Measurements from ENCODE around the gene GALNT7.

GALNT7 gene

DNA sequence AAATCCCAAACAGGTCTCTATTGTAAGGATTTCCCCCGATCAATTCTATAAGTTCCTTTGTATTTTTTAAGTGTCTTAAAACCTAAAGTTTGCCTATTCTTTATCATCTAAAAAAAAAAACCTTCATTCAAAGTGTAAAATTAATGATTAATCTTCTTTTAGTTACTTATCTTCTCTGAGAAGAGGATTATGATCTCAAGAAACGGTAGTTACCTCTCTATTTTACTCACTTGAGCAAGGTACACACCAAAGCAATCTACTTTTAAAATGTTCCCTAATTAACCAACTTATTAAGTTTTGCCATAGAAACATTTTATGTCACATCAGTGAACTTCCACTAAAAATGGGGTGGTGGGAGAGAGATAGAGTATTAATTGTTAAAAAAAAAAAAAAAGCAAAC, 15.2 kb upstream of the GALNT7 start:
- Histone ChIP-seq H3K4me3 (ENCODE audit: insufficient read depth, low read length, poor library complexity, severe bottlenecking) (no peak overlapping the region), H3K27me3 (ENCODE audit: low read length) (no peaks in the 10 kb centered on the region)
- no peak for TF ChIP-seq EZH2phosphoT487 (conservative IDR thresholded peaks at IDR 0.05; ENCODE audit: low read length)
- TF ChIP-seq, protein P1, sequence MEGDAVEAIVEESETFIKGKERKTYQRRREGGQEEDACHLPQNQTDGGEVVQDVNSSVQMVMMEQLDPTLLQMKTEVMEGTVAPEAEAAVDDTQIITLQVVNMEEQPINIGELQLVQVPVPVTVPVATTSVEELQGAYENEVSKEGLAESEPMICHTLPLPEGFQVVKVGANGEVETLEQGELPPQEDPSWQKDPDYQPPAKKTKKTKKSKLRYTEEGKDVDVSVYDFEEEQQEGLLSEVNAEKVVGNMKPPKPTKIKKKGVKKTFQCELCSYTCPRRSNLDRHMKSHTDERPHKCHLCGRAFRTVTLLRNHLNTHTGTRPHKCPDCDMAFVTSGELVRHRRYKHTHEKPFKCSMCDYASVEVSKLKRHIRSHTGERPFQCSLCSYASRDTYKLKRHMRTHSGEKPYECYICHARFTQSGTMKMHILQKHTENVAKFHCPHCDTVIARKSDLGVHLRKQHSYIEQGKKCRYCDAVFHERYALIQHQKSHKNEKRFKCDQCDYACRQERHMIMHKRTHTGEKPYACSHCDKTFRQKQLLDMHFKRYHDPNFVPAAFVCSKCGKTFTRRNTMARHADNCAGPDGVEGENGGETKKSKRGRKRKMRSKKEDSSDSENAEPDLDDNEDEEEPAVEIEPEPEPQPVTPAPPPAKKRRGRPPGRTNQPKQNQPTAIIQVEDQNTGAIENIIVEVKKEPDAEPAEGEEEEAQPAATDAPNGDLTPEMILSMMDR (IDR thresholded peaks at IDR 0.05; ENCODE audit: insufficient read depth, low read length, poor library complexity, severe bottlenecking) = no peak

DNA sequence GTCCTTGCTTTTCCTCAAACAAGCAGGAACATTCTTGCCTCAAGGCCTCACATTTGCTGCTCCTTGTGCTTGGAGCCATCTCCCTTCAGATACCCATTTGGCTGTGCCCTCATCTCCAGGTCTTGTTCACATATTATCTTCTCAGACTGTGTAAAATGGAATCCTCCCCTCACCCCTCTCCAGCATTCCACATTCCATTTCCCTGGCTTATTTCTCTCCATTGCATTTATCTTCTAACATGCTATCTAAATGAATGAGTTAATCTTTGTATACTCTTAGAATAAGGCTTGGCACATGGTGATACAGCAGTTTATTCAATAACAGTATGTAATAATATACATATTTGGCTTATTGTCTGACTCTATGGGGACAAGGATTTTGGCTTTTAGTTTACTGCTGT, 8.8 kb upstream of the GALNT7 start:
- Histone ChIP-seq H3K27me3 (ENCODE audit: low read length) (no peaks in the 10 kb centered on the region), H3K79me2 (ENCODE audit: insufficient read depth, low read length) (no peaks in the 10 kb centered on the region), H4K20me1 (ENCODE audit: low read depth, low read length) (no peaks in the 10 kb centered on the region), H3K9me2 (replicated peaks; ENCODE audit: insufficient read depth, low read length) (no peaks in the 10 kb centered on the region), H3K9me3 (ENCODE audit: insufficient read depth, low read length) (no peaks in the 10 kb centered on the region), H3F3A (ENCODE audit: insufficient read depth) (no peaks in the 10 kb centered on the region), H3K4me2 (ENCODE audit: low read depth, low read length, poor library complexity, severe bottlenecking) (no peak overlapping the region), H2AFZ (ENCODE audit: low read depth, low read length, severe bottlenecking) (no peak overlapping the region), H3K4me3 (ENCODE audit: insufficient read depth, low read length, poor library complexity, severe bottlenecking) (no peak overlapping the region), H3K27ac (ENCODE audit: low read depth, low read length) (no peak overlapping the region), H3K9ac (ENCODE audit: low read length) (no peak overlapping the region), H3K36me3 (ENCODE audit: low read length) (no peaks in the 10 kb centered on the region)
- TF ChIP-seq, protein P1 (IDR thresholded peaks at IDR 0.05; ENCODE audit: insufficient read depth, low read length, poor library complexity, severe bottlenecking) = no peak
- no peak for TF ChIP-seq EZH2phosphoT487 (conservative IDR thresholded peaks at IDR 0.05; ENCODE audit: low read length)

More for the DNA sequence above, 15.2 kb upstream of the GALNT7 start:
- Histone ChIP-seq H3K9ac (ENCODE audit: low read length) (no peak overlapping the region), H3F3A (ENCODE audit: insufficient read depth) (no peaks in the 10 kb centered on the region), H3K36me3 (ENCODE audit: low read length) (no peaks in the 10 kb centered on the region), H3K4me2 (ENCODE audit: low read depth, low read length, poor library complexity, severe bottlenecking) (no peak overlapping the region), H3K9me3 (ENCODE audit: insufficient read depth, low read length) (no peaks in the 10 kb centered on the region), H3K79me2 (ENCODE audit: insufficient read depth, low read length) (no peaks in the 10 kb centered on the region), H3K27ac (ENCODE audit: low read depth, low read length) (no peak overlapping the region), H4K20me1 (ENCODE audit: low read depth, low read length) (no peaks in the 10 kb centered on the region), H2AFZ (ENCODE audit: low read depth, low read length, severe bottlenecking) (no peak overlapping the region), H3K9me2 (replicated peaks; ENCODE audit: insufficient read depth, low read length) (no peaks in the 10 kb centered on the region)

DNA sequence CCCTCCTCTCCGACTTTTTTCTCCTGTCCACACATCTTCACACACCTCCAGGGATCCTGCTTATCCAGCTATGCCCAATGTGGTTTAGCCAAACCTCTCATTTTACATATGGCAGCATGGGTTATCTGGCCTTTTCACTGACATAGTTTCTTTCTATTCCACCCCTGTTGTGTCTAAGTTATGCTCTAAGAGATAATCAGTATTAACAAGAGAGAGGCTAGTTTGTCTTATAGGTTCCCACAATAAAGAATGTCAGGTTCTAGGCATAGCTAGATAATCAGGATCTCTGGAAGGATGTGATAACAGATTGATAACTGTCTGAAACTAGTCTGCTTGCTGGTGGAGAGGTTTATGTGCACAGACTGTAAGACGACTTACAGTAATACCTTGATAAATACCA, 7.7 kb upstream of the GALNT7 start:
- Histone ChIP-seq H3K27me3 (ENCODE audit: low read length) (no peaks in the 10 kb centered on the region), H3K9me2 (replicated peaks; ENCODE audit: insufficient read depth, low read length) (no peaks in the 10 kb centered on the region), H3F3A (ENCODE audit: insufficient read depth) (0 out of 2 replicates have a peak, but pooled peaks cover 2% of the 10 kb centered on the region), H4K20me1 (ENCODE audit: low read depth, low read length) (no peaks in the 10 kb centered on the region), H3K27ac (ENCODE audit: low read depth, low read length) (no peak overlapping the region), H3K9me3 (ENCODE audit: insufficient read depth, low read length) (no peaks in the 10 kb centered on the region), H2AFZ (ENCODE audit: low read depth, low read length, severe bottlenecking) (no peak overlapping the region), H3K4me3 (ENCODE audit: insufficient read depth, low read length, poor library complexity, severe bottlenecking) (no peak overlapping the region), H3K4me2 (ENCODE audit: low read depth, low read length, poor library complexity, severe bottlenecking) (no peak overlapping the region), H3K79me2 (ENCODE audit: insufficient read depth, low read length) (no peaks in the 10 kb centered on the region), H3K36me3 (ENCODE audit: low read length) (no peaks in the 10 kb centered on the region), H3K9ac (ENCODE audit: low read length) (no peak overlapping the region)
- no peak for TF ChIP-seq EZH2phosphoT487 (conservative IDR thresholded peaks at IDR 0.05; ENCODE audit: low read length)
- TF ChIP-seq, protein P1 (IDR thresholded peaks at IDR 0.05; ENCODE audit: insufficient read depth, low read length, poor library complexity, severe bottlenecking) = no peak

Measured in SU-DHL-6 (cell line).